HEK293 (cell line): ENCODE results near the gene MRPS11.

Source experiments
- CTCF ChIA-PET: fragments of 350-600 bp; formaldehyde crosslinking; extraction: SDS; loops from one replicate; lab custom pipeline; 2021; ENCODE audit warnings: antibody characterized with exemption; lab: Yijun Ruan, JAX
- POLR2A ChIA-PET: fragments of 300-600 bp; formaldehyde crosslinking; extraction: SDS; loops from one replicate; lab custom pipeline; 2020; ENCODE audit warnings: antibody characterized with exemption, inconsistent platforms; lab: Yijun Ruan, JAX
- H3K27ac ChIP-seq: fragments of 200-500 bp; sonication (Bioruptor generic); 2 replicates; pipeline ENCODE4 v1.5.1; 2014; ENCODE audit warnings: low read depth, low read length, control low read depth, inconsistent platforms; ENCODE audit errors: extremely low read depth
- H3K36me3 ChIP-seq, 2 experiments: fragments of 200-500 bp in 1 of 2; sonication (Bioruptor generic) in 1 of 2; 1 replicate in 1 of 2; 2 replicates in 1 of 2; pipeline ENCODE4 v1.5.1; 2014 to 2017; ENCODE audit warnings: inconsistent platforms in 2 of 2, low read length in 2 of 2; ENCODE audit not compliant: control insufficient read depth in 2 of 2, insufficient read depth in 1 of 2
- H3K4me1 ChIP-seq: fragments of 200-500 bp; sonication (Bioruptor generic); 2 replicates; pipeline ENCODE4 v1.5.1; 2014; ENCODE audit warnings: mild to moderate bottlenecking, low read length, inconsistent platforms; ENCODE audit not compliant: control insufficient read depth, insufficient read depth
- H3K4me3 ChIP-seq: 2 replicates; pipeline ENCODE4 v1.5.1; 2011; ENCODE audit warnings: low read depth, mild to moderate bottlenecking, control low read depth, low read length, moderate library complexity
- H3K9me3 ChIP-seq: fragments of 200-500 bp; sonication (Bioruptor generic); 2 replicates; pipeline ENCODE4 v1.5.1; 2014; ENCODE audit warnings: low read depth, low read length, inconsistent platforms; ENCODE audit not compliant: control insufficient read depth, insufficient read depth
- GLIS1 ChIP-seq: fragments of 450-650 bp; formaldehyde crosslinking; IDR thresholded peaks from 2 replicates; pipeline ENCODE4 v1.5.1; 2016; ENCODE audit warnings: missing biosample characterization, missing genetic modification characterization
- HOXA7 ChIP-seq: sonication (generic); formaldehyde crosslinking; IDR thresholded peaks from 2 replicates; pipeline ENCODE4 v1.8.1; 2022; ENCODE audit warnings: missing genetic modification reagents, borderline replicate concordance
- HOXD13 ChIP-seq: sonication (generic); formaldehyde crosslinking; IDR thresholded peaks from 2 replicates; pipeline ENCODE4 v1.8.0; 2022; ENCODE audit warnings: missing genetic modification reagents, borderline replicate concordance
- KLF7 ChIP-seq: fragments of 450-650 bp; formaldehyde crosslinking; IDR thresholded peaks from 2 replicates; pipeline ENCODE4 v1.5.1; 2016; ENCODE audit warnings: missing biosample characterization, missing genetic modification characterization, borderline replicate concordance
- TCF7L2 ChIP-seq: IDR thresholded peaks from 2 replicates; pipeline ENCODE4 v1.6.1; 2011; ENCODE audit warnings: low read depth, mild to moderate bottlenecking, inconsistent platforms, low read length, moderate library complexity, borderline replicate concordance
- YY2 ChIP-seq: fragments of 450-650 bp; formaldehyde crosslinking; IDR thresholded peaks from 2 replicates; pipeline ENCODE4 v1.5.1; 2016; ENCODE audit warnings: missing biosample characterization, missing genetic modification characterization
- ZFHX2 ChIP-seq: fragments of 450-650 bp; formaldehyde crosslinking; conservative IDR thresholded peaks from 2 replicates; pipeline ENCODE4 v1.5.1; 2016; ENCODE audit warnings: missing biosample characterization, missing genetic modification characterization
- ZNF169 ChIP-seq: fragments of 450-650 bp; formaldehyde crosslinking; IDR thresholded peaks from 2 replicates; pipeline ENCODE4 v1.5.1; 2016; ENCODE audit warnings: missing biosample characterization, missing genetic modification characterization
- ZNF274 ChIP-seq, 2 experiments: fragments of 200-500 bp in 1 of 2; fragments of 450-650 bp in 1 of 2; sonication (Bioruptor generic) in 1 of 2; formaldehyde crosslinking in 1 of 2; IDR thresholded peaks; 2 replicates each; pipeline versions ENCODE4 v1.5.1 to v1.6.1; 2014 to 2016; ENCODE audit warnings: borderline replicate concordance in 1 of 2, inconsistent platforms in 1 of 2, low read length in 1 of 2, missing biosample characterization in 1 of 2, missing genetic modification characterization in 1 of 2
- ZNF311 ChIP-seq: fragments of 450-650 bp; formaldehyde crosslinking; IDR thresholded peaks from 2 replicates; pipeline ENCODE4 v1.5.1; 2017; ENCODE audit warnings: missing biosample characterization, missing genetic modification characterization, borderline replicate concordance
- ZNF560 ChIP-seq: fragments of 450-650 bp; formaldehyde crosslinking; IDR thresholded peaks from 2 replicates; pipeline ENCODE4 v1.5.1; 2017; ENCODE audit warnings: missing biosample characterization, missing genetic modification characterization, borderline replicate concordance
- ZNF585B ChIP-seq: fragments of 450-650 bp; formaldehyde crosslinking; IDR thresholded peaks from 2 replicates; pipeline ENCODE4 v1.5.1; 2016; ENCODE audit warnings: missing biosample characterization, missing genetic modification characterization
- ZNF707 ChIP-seq: fragments of 450-650 bp; formaldehyde crosslinking; IDR thresholded peaks from 2 replicates; pipeline ENCODE4 v1.5.1; 2016; ENCODE audit warnings: missing biosample characterization, missing genetic modification characterization
- ZNF843 ChIP-seq: fragments of 450-650 bp; formaldehyde crosslinking; IDR thresholded peaks from 2 replicates; pipeline ENCODE4 v1.5.1; 2016; ENCODE audit warnings: missing biosample characterization, missing genetic modification characterization
- TF ChIP-seq, protein P1 (sequence below): fragments of 450-650 bp; formaldehyde crosslinking; IDR thresholded peaks from 2 replicates; pipeline ENCODE4 v1.5.1; 2016; ENCODE audit warnings: missing biosample characterization, missing genetic modification characterization
- TF ChIP-seq, protein P2 (sequence below): fragments of 450-650 bp; formaldehyde crosslinking; IDR thresholded peaks from 2 replicates; pipeline ENCODE4 v1.5.0; 2017; ENCODE audit warnings: missing biosample characterization, missing genetic modification characterization, borderline replicate concordance
- TF ChIP-seq, protein P3 (sequence below): fragments of 450-650 bp; formaldehyde crosslinking; IDR thresholded peaks from 2 replicates; pipeline ENCODE4 v1.5.1; 2016; ENCODE audit warnings: missing biosample characterization, missing genetic modification characterization
- TF ChIP-seq, protein P4 (sequence below): fragments of 450-650 bp; formaldehyde crosslinking; IDR thresholded peaks from 2 replicates; pipeline ENCODE4 v1.5.1; 2017; ENCODE audit warnings: missing biosample characterization, missing genetic modification characterization
- TF ChIP-seq, protein P5 (sequence below): fragments of 450-650 bp; formaldehyde crosslinking; IDR thresholded peaks from 2 replicates; pipeline ENCODE4 v1.5.1; 2017; ENCODE audit warnings: missing biosample characterization, mild to moderate bottlenecking, missing genetic modification characterization, moderate library complexity
- TF ChIP-seq, protein P6 (sequence below): fragments of 450-650 bp; formaldehyde crosslinking; IDR thresholded peaks from 2 replicates; pipeline ENCODE4 v1.5.1; 2016; ENCODE audit warnings: missing biosample characterization, missing genetic modification characterization

The MRPS11 gene

DNA sequence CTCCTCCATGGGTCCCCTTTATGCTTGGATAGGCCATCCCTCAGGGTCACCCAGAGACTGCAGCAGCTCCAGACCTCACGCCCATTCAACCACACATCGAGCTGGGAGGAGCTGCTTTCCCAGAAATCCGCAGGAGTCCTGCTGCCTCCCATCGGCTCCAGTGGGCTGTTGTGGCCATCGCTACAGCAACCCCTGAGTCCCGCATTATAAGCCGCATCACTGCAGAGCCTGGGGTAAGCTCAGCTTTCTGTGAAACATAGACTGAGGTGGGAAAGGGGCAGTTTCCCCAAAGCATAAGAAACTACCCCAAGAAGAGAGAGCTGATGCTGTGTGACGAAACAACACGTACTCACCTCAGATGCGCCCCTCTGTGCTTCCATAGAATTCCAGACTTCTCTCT is 36.1 kb upstream of the MRPS11 start:
- H3K4me1 ChIP-seq = no peaks in the 10 kb centered on the region
- ChIA-PET CTCF (interaction anchor here (0.7 to 1.7 kb wide), 2 partner anchors 19 to 186 kb away, joined by 3 to 7 read pairs; no protein-coding TSS in a partner anchor), POLR2A (no interaction called here)
- H3K9me3 ChIP-seq = no peaks in the 10 kb centered on the region
- no peaks in the 10 kb centered on the region for H3K36me3 ChIP-seq
- no peak overlapping the region for H3K27ac ChIP-seq
- TF ChIP-seq ZNF707 (tag by site-specific recombination) = no peak
- no peak for TF ChIP-seq ZNF585B
- no peak for TF ChIP-seq ZNF274 (IDR thresholded peaks at IDR 0.05; ENCODE audit: low read length)
- no peak for TF ChIP-seq ZNF274 (tag by site-specific recombination; IDR thresholded peaks at IDR 0.05; ENCODE audit: borderline replicate concordance)
- TF ChIP-seq ZNF560 (tag by site-specific recombination) = no peak
- TF ChIP-seq TCF7L2 = no peak
- TF ChIP-seq, protein P1, sequence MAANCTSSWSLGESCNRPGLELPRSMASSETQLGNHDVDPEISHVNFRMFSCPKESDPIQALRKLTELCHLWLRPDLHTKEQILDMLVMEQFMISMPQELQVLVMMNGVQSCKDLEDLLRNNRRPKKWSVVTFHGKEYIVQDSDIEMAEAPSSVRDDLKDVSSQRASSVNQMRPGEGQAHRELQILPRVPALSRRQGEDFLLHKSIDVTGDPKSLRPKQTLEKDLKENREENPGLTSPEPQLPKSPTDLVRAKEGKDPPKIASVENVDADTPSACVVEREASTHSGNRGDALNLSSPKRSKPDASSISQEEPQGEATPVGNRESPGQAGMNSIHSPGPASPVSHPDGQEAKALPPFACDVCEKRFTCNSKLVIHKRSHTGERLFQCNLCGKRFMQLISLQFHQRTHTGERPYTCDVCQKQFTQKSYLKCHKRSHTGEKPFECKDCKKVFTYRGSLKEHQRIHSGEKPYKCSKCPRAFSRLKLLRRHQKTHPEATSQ (tag by site-specific recombination) = no peak
- TF ChIP-seq HOXD13 (CRISPR knock-in tag) = no peak
- no peak for TF ChIP-seq YY2
- TF ChIP-seq, protein P2, sequence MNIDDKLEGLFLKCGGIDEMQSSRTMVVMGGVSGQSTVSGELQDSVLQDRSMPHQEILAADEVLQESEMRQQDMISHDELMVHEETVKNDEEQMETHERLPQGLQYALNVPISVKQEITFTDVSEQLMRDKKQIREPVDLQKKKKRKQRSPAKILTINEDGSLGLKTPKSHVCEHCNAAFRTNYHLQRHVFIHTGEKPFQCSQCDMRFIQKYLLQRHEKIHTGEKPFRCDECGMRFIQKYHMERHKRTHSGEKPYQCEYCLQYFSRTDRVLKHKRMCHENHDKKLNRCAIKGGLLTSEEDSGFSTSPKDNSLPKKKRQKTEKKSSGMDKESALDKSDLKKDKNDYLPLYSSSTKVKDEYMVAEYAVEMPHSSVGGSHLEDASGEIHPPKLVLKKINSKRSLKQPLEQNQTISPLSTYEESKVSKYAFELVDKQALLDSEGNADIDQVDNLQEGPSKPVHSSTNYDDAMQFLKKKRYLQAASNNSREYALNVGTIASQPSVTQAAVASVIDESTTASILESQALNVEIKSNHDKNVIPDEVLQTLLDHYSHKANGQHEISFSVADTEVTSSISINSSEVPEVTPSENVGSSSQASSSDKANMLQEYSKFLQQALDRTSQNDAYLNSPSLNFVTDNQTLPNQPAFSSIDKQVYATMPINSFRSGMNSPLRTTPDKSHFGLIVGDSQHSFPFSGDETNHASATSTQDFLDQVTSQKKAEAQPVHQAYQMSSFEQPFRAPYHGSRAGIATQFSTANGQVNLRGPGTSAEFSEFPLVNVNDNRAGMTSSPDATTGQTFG (tag by site-specific recombination) = no peak
- no peak for TF ChIP-seq ZFHX2 (tag by site-specific recombination)
- TF ChIP-seq, protein P3, sequence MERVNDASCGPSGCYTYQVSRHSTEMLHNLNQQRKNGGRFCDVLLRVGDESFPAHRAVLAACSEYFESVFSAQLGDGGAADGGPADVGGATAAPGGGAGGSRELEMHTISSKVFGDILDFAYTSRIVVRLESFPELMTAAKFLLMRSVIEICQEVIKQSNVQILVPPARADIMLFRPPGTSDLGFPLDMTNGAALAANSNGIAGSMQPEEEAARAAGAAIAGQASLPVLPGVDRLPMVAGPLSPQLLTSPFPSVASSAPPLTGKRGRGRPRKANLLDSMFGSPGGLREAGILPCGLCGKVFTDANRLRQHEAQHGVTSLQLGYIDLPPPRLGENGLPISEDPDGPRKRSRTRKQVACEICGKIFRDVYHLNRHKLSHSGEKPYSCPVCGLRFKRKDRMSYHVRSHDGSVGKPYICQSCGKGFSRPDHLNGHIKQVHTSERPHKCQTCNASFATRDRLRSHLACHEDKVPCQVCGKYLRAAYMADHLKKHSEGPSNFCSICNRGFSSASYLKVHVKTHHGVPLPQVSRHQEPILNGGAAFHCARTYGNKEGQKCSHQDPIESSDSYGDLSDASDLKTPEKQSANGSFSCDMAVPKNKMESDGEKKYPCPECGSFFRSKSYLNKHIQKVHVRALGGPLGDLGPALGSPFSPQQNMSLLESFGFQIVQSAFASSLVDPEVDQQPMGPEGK (tag by site-specific recombination) = no peak
- TF ChIP-seq ZNF311 (tag by site-specific recombination) = no peak
- no peak for TF ChIP-seq ZNF169 (tag by site-specific recombination)
- TF ChIP-seq GLIS1 (tag by site-specific recombination) = no peak
- no peak for TF ChIP-seq HOXA7 (CRISPR knock-in tag)
- TF ChIP-seq, protein P4, sequence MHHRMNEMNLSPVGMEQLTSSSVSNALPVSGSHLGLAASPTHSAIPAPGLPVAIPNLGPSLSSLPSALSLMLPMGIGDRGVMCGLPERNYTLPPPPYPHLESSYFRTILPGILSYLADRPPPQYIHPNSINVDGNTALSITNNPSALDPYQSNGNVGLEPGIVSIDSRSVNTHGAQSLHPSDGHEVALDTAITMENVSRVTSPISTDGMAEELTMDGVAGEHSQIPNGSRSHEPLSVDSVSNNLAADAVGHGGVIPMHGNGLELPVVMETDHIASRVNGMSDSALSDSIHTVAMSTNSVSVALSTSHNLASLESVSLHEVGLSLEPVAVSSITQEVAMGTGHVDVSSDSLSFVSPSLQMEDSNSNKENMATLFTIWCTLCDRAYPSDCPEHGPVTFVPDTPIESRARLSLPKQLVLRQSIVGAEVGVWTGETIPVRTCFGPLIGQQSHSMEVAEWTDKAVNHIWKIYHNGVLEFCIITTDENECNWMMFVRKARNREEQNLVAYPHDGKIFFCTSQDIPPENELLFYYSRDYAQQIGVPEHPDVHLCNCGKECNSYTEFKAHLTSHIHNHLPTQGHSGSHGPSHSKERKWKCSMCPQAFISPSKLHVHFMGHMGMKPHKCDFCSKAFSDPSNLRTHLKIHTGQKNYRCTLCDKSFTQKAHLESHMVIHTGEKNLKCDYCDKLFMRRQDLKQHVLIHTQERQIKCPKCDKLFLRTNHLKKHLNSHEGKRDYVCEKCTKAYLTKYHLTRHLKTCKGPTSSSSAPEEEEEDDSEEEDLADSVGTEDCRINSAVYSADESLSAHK = no peak
- no peak for TF ChIP-seq ZNF843 (tag by site-specific recombination)
- TF ChIP-seq KLF7 (tag by site-specific recombination) = no peak
- TF ChIP-seq, protein P5, sequence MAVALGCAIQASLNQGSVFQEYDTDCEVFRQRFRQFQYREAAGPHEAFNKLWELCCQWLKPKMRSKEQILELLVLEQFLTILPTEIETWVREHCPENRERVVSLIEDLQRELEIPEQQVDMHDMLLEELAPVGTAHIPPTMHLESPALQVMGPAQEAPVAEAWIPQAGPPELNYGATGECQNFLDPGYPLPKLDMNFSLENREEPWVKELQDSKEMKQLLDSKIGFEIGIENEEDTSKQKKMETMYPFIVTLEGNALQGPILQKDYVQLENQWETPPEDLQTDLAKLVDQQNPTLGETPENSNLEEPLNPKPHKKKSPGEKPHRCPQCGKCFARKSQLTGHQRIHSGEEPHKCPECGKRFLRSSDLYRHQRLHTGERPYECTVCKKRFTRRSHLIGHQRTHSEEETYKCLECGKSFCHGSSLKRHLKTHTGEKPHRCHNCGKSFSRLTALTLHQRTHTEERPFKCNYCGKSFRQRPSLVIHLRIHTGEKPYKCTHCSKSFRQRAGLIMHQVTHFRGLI (tag by site-specific recombination) = no peak
- TF ChIP-seq, protein P6, sequence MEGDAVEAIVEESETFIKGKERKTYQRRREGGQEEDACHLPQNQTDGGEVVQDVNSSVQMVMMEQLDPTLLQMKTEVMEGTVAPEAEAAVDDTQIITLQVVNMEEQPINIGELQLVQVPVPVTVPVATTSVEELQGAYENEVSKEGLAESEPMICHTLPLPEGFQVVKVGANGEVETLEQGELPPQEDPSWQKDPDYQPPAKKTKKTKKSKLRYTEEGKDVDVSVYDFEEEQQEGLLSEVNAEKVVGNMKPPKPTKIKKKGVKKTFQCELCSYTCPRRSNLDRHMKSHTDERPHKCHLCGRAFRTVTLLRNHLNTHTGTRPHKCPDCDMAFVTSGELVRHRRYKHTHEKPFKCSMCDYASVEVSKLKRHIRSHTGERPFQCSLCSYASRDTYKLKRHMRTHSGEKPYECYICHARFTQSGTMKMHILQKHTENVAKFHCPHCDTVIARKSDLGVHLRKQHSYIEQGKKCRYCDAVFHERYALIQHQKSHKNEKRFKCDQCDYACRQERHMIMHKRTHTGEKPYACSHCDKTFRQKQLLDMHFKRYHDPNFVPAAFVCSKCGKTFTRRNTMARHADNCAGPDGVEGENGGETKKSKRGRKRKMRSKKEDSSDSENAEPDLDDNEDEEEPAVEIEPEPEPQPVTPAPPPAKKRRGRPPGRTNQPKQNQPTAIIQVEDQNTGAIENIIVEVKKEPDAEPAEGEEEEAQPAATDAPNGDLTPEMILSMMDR (tag by site-specific recombination) = no peak
- no peak overlapping the region for H3K4me3 ChIP-seq
